B cell (primary cell): ENCODE measurements around the gene TMEM131. TPM values are rescaled to one million over a fixed set of nuclear protein-coding genes. Genes with fewer than 3 reads are reported as not detected.
"Not testable (repeated sequence)": the region's sequence is repeated elsewhere in the genome, so short reads cannot be mapped to it uniquely, and the experiment has no call there.

Source experiments
- ATAC-seq: fragments of 200-7000 bp; cut with Tn5 transposase; one replicate; pipeline ENCODE4 v1.10.0; 2021; ENCODE audit warnings: low read depth, mild to moderate bottlenecking, moderate number of reproducible peaks, moderate library complexity
- CTCF ChIA-PET: fragments of 350-600 bp; sonication (Branson Sonifier 250); formaldehyde crosslinking; loops from one replicate; lab custom pipeline; 2021; ENCODE audit warnings: antibody characterized with exemption, inconsistent platforms; lab: Charles Lee
- POLR2A ChIA-PET: fragments of 350-600 bp; sonication (Branson Sonifier 250); formaldehyde crosslinking; loops from one replicate; lab custom pipeline; 2021; ENCODE audit warnings: antibody characterized with exemption; lab: Charles Lee
- DNase-seq: peaks from one replicate; pipeline ENCODE4 v3.0.0; 2013
- H2AFZ ChIP-seq: 2 replicates; pipeline ENCODE4 v1.6.1; 2012; ENCODE audit warnings: mild to moderate bottlenecking, low read depth, low read length; ENCODE audit not compliant: insufficient read depth, poor library complexity, severe bottlenecking
- H3K27ac ChIP-seq, 2 donors: 1 replicate in 1 of 2; 2 replicates in 1 of 2; pipeline ENCODE4 v1.5.1; 2012 to 2013; ENCODE audit warnings: low read length in 2 of 2, mild to moderate bottlenecking in 2 of 2, moderate library complexity in 1 of 2
- H3K27me3 ChIP-seq, 4 experiments: fragments of 200-600 bp in 1 of 4; sonication (generic) in 1 of 4; replicated peaks in 1 of 4; 1 replicate in 2 of 4; 2 replicates in 2 of 4; pipeline versions ENCODE4 v1.6.1 to v1.7.0; 2013 to 2016; ENCODE audit warnings: low read length in 3 of 4, mild to moderate bottlenecking in 2 of 4, mixed read lengths in 1 of 4, moderate library complexity in 1 of 4; ENCODE audit not compliant: insufficient read depth in 4 of 4, control insufficient read depth in 3 of 4; ENCODE audit errors: control extremely low read depth in 1 of 4
- H3K36me3 ChIP-seq, 2 experiments: replicated peaks in 1 of 2; 1 replicate in 1 of 2; 2 replicates in 1 of 2; pipeline versions ENCODE4 v1.6.1 to v1.7.1; 2013; ENCODE audit warnings: low read length in 1 of 2; ENCODE audit not compliant: insufficient read depth in 2 of 2, control insufficient read depth in 1 of 2; ENCODE audit errors: control extremely low read depth in 1 of 2, extremely low read depth in 1 of 2
- H3K4me1 ChIP-seq, 2 donors: fragments of 200-600 bp in 1 of 2; sonication (generic) in 1 of 2; 1 replicate in 1 of 2; 2 replicates in 1 of 2; pipeline versions ENCODE4 v1.5.1 to v1.6.1; 2013 to 2017; ENCODE audit warnings: low read length in 2 of 2; ENCODE audit not compliant: control insufficient read depth in 2 of 2, insufficient read depth in 2 of 2
- H3K4me2 ChIP-seq: replicated peaks from 2 replicates; pipeline ENCODE3; 2012; ENCODE audit warnings: mild to moderate bottlenecking, low read depth, low read length; ENCODE audit not compliant: poor library complexity, severe bottlenecking
- H3K4me3 ChIP-seq, 5 experiments: fragments of 200-600 bp in 1 of 5; sonication (generic) in 1 of 5; 1 replicate in 3 of 5; 2 replicates in 2 of 5; pipeline versions ENCODE4 v1.5.1 to v1.7.0; 2011 to 2016; ENCODE audit warnings: low read length in 4 of 5, mild to moderate bottlenecking in 4 of 5, low read depth in 2 of 5, control low read depth in 1 of 5, moderate library complexity in 1 of 5; ENCODE audit not compliant: insufficient read depth in 1 of 5; ENCODE audit errors: control extremely low read depth in 1 of 5, extremely low read depth in 1 of 5
- H3K79me2 ChIP-seq: fragments of 200-600 bp; sonication (generic); one replicate; pipeline ENCODE4 v1.6.0; 2016; ENCODE audit warnings: low read length; ENCODE audit not compliant: control insufficient read depth, insufficient read depth
- H3K9ac ChIP-seq: fragments of 200-600 bp; sonication (generic); 2 replicates; pipeline ENCODE4 v1.6.1; 2017; ENCODE audit warnings: mild to moderate bottlenecking, low read length, moderate library complexity
- H3K9me3 ChIP-seq, 3 donors: one replicate each; pipeline versions ENCODE4 v1.6.1 to v1.7.1; 2013; ENCODE audit warnings: low read length in 2 of 3; ENCODE audit not compliant: control insufficient read depth in 2 of 3, insufficient read depth in 1 of 3; ENCODE audit errors: control extremely low read depth in 1 of 3
- H4K20me1 ChIP-seq: 2 replicates; pipeline ENCODE4 v1.6.0; 2012; ENCODE audit warnings: mild to moderate bottlenecking, low read length; ENCODE audit not compliant: insufficient read depth, control insufficient read depth, poor library complexity, severe bottlenecking
- H3K27ac Mint-ChIP-seq: one replicate; pipeline ENCODE4 v1.8.0; 2021; ENCODE audit warnings: mixed read lengths
- H3K27me3 Mint-ChIP-seq: one replicate; pipeline ENCODE4 v1.8.0; 2021; ENCODE audit warnings: mixed read lengths
- H3K4me1 Mint-ChIP-seq: one replicate; pipeline ENCODE4 v1.8.0; 2021; ENCODE audit warnings: mixed read lengths
- H3K4me3 Mint-ChIP-seq: one replicate; pipeline ENCODE4 v1.8.0; 2021; ENCODE audit warnings: mixed read lengths
- H3K9me3 Mint-ChIP-seq: one replicate; pipeline ENCODE4 v1.8.0; 2022; ENCODE audit warnings: mixed read lengths; ENCODE audit not compliant: insufficient read depth
- EZH2 ChIP-seq: IDR thresholded peaks from 2 replicates; pipeline ENCODE4 v1.6.1; 2012; ENCODE audit warnings: borderline replicate concordance, low read depth, mild to moderate bottlenecking, moderate library complexity, low read length; ENCODE audit not compliant: insufficient read depth, poor library complexity, severe bottlenecking
- WGBS: methylation state at CpG from one replicate; pipeline ENCODE4 v1.1.5; 2013; ENCODE audit warnings: missing lambda C conversion rate; ENCODE audit not compliant: insufficient coverage; 5-methylcytosine and 5-hydroxymethylcytosine counted together
- intact Hi-C: fragments of 100-400 bp; cut with micrococcal nuclease; formaldehyde crosslinking; loops from one replicate; pipeline ENCODE4 v1.10.0; 2022
- polyA plus RNA-seq: library from polyadenylated mRNA; depleted of rRNA; stranded (reverse); fragments of >200 nt; gene quantifications from 2 replicates; pipeline ENCODE4 v1.2.3, GENCODE V29; 2012
- total RNA-seq, 2 donors: library from RNA; stranded (reverse); fragments of 120-200 nt in 1 of 2; gene quantifications; 1 replicate in 1 of 2; 2 replicates in 1 of 2; pipeline versions ENCODE4 v1.2.3 to v1.2.4, GENCODE V29; 2013 to 2022
- TF ChIP-seq, protein P1 (sequence below): fragments of 200-600 bp; IDR thresholded peaks from one replicate; pipeline ENCODE4 v1.8.0; 2022; ENCODE audit warnings: antibody characterized with exemption, mild to moderate bottlenecking

TMEM131 gene
- total and polyA plus RNA-seq, 2 donors (not counting 1 experiment from before 2014, with no cell fraction given), result 24.3 to 101 TPM

DNA sequence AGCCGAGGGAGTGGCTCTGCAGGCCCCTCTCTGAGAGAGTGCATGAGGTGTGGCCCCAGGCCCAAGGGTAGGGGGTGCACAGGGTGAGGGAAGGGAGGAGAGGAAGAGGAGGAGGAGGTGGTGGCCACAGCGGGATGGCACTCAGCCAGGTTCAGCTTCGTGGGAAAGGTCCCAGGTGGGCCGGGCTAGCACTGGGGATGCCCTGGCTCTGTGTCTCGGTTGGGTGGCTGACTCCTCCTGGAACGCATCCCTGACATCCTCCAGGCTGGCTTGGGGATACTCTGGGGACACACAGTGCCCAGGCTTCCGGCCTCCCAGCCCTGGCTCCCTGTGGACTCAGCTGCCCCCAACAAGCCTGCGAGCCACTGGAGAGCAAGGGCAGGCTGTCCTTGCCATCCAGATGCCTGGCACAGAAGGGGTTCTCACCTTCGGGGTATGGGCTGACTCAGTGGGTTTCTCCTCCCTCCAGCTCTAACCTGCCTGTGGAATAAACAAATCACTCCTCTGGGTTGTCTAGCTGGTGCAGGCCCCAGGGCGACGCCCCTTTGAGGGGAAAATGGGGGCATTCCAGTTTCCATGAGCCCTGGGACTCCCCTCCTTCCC, 283.0 kb downstream of the TMEM131 start:
- H3K27me3 Mint-ChIP-seq, result peaks cover 8% of the 10 kb centered on the region
- Histone ChIP-seq H3K36me3 (no peaks in the 10 kb centered on the region), H2AFZ (peak overlapping the region; percentile 85), H3K79me2 (peaks cover 6% of the 10 kb centered on the region), H3K4me2 (peak overlapping the region; percentile 64), H4K20me1 (no peaks in the 10 kb centered on the region), H3K9ac (peak overlapping the region; percentile 45), H3K27ac (peak overlapping the region; percentile 1 to 72), H3K4me1 (peaks cover 14 to 20% of the 10 kb centered on the region in 2 donors), H3K27me3 (peaks cover 0 to 5% (median 0%) of the 10 kb centered on the region in 4 experiments), H3K9me3 (peaks cover 0 to 10% (median 0%) of the 10 kb centered on the region in 3 donors), H3K4me3 (no peak overlapping the region)
- H3K9me3 Mint-ChIP-seq, result no peaks in the 10 kb centered on the region
- ChIA-PET CTCF (interaction anchor here (7.6 kb wide), 1 partner anchor 14 kb away, joined by 55 read pairs; no protein-coding TSS in a partner anchor), POLR2A (no interaction called here)
- peaks cover 20% of the 10 kb centered on the region for H3K4me1 Mint-ChIP-seq
- intact Hi-C loops, result no loop called here
- TF ChIP-seq, protein P1, sequence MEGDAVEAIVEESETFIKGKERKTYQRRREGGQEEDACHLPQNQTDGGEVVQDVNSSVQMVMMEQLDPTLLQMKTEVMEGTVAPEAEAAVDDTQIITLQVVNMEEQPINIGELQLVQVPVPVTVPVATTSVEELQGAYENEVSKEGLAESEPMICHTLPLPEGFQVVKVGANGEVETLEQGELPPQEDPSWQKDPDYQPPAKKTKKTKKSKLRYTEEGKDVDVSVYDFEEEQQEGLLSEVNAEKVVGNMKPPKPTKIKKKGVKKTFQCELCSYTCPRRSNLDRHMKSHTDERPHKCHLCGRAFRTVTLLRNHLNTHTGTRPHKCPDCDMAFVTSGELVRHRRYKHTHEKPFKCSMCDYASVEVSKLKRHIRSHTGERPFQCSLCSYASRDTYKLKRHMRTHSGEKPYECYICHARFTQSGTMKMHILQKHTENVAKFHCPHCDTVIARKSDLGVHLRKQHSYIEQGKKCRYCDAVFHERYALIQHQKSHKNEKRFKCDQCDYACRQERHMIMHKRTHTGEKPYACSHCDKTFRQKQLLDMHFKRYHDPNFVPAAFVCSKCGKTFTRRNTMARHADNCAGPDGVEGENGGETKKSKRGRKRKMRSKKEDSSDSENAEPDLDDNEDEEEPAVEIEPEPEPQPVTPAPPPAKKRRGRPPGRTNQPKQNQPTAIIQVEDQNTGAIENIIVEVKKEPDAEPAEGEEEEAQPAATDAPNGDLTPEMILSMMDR, result no peak
- TF ChIP-seq EZH2, result no peak
- DNase-seq (no peak), ATAC-seq (no peak)
- no peak overlapping the region for H3K4me3 Mint-ChIP-seq
- peak overlapping the region; percentile 50 for H3K27ac Mint-ChIP-seq
- 52% methylated on average over 8 of the region's 11 CpGs for WGBS

DNA sequence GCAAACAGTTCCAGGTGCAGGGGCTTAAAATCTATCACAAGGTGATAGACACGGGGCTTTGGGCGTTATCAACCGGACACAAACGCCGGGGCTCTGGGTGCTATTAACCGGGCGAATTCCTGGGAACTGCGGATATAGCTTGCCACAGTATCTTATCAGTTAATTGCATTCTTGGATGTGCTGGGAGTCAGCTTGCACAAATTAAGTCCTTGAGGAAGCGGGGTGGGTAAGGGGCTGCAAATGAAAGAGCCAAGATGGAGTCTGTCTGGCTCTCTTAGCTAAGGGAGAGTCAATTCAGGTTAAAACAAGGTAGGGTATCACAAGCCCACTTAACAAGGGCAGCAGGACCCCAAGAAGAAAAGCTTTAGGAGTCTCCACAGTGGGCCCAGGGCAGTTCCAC, 283.6 kb downstream of the TMEM131 start:
- H3K4me2 ChIP-seq, H3K4me3 ChIP-seq, H3K36me3 ChIP-seq, H2AFZ ChIP-seq, H3K9me3 Mint-ChIP-seq, H3K4me3 Mint-ChIP-seq, H3K27me3 Mint-ChIP-seq, POLR2A ChIA-PET, H3K79me2 ChIP-seq, H3K27me3 ChIP-seq, H4K20me1 ChIP-seq, ATAC-seq, DNase-seq, H3K27ac Mint-ChIP-seq, H3K27ac ChIP-seq, intact Hi-C loops, H3K9ac ChIP-seq: not testable (repeated sequence)
- Histone ChIP-seq H3K4me1 (peaks cover 12 to 19% of the 10 kb centered on the region in 2 donors), H3K9me3 (peaks cover 0 to 10% (median 0%) of the 10 kb centered on the region in 3 donors)
- CTCF ChIA-PET, result interaction anchor here (7.6 kb wide), 1 partner anchor 14 kb away, joined by 55 read pairs; no protein-coding TSS in a partner anchor
- whole genome bisulfite sequencing, result 98% methylated on average over 8 of the region's 9 CpGs
- peaks cover 20% of the 10 kb centered on the region for H3K4me1 Mint-ChIP-seq
